IPS-15b (cell line): ENCODE results near the gene NINL.

Experiments
- H3K27me3 ChIP-seq: one replicate; pipeline ENCODE4 v1.6.1; 2013; ENCODE audit warnings: low read length; ENCODE audit not compliant: control insufficient read depth, insufficient read depth
- H3K36me3 ChIP-seq: one replicate; pipeline ENCODE4 v1.6.1; 2013; ENCODE audit warnings: low read length; ENCODE audit not compliant: control insufficient read depth, insufficient read depth
- H3K4me1 ChIP-seq: one replicate; pipeline ENCODE4 v1.6.1; 2013; ENCODE audit warnings: mild to moderate bottlenecking, low read length; ENCODE audit not compliant: control insufficient read depth, insufficient read depth
- H3K4me3 ChIP-seq: one replicate; pipeline ENCODE4 v1.5.1; 2013; ENCODE audit warnings: low read depth, low read length
- H3K9ac ChIP-seq: one replicate; pipeline ENCODE4 v1.6.1; 2013; ENCODE audit warnings: low read depth, mild to moderate bottlenecking, low read length
- H3K9me3 ChIP-seq: one replicate; pipeline ENCODE4 v1.6.1; 2013; ENCODE audit warnings: mild to moderate bottlenecking, low read length; ENCODE audit not compliant: control insufficient read depth, insufficient read depth

Gene NINL

GRCh38 chr20:25437153-25437581 lies 148.2 kb downstream of the NINL start:
- peaks cover 9% of the 10 kb centered on the region for H3K4me1 ChIP-seq
- no peak overlapping the region for H3K4me3 ChIP-seq
- H3K36me3 ChIP-seq: peaks cover 17% of the 10 kb centered on the region
- H3K27me3 ChIP-seq: no peaks in the 10 kb centered on the region
- H3K9ac ChIP-seq: no peak overlapping the region
- no peaks in the 10 kb centered on the region for H3K9me3 ChIP-seq

GRCh38 chr20:25424536-25424935 lies 160.8 kb downstream of the NINL start:
- Histone ChIP-seq H3K36me3 (peaks cover 19% of the 10 kb centered on the region), H3K4me3 (no peak overlapping the region), H3K9me3 (no peaks in the 10 kb centered on the region), H3K9ac (no peak overlapping the region), H3K4me1 (no peaks in the 10 kb centered on the region), H3K27me3 (no peaks in the 10 kb centered on the region)

DNA sequence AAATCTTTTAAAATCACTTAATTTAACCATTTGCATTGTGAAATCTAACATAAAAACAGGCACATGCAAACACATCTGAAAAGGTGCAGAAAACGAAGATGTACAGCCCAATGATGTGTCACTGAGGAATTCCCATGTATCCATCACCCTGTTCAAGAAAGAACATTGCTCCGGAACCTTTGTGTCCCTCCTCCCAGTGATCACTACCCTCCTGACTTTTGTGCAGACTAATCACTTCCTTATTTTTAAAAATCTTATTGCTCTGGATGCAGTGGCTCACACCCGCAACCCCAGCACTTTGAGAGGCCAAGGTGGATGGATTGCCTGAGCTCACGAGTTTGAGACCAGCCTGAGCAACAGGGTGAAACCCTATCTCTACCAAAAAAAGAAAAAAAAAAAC lies 163.3 kb downstream of the NINL start:
- no peak overlapping the region for H3K4me3 ChIP-seq
- H3K9me3 ChIP-seq: no peaks in the 10 kb centered on the region
- no peaks in the 10 kb centered on the region for H3K27me3 ChIP-seq
- peaks cover 19% of the 10 kb centered on the region for H3K36me3 ChIP-seq
- no peak overlapping the region for H3K9ac ChIP-seq
- no peaks in the 10 kb centered on the region for H3K4me1 ChIP-seq

- Histone ChIP-seq H3K9me3 (no peaks in the 10 kb centered on the region), H3K27me3 (no peaks in the 10 kb centered on the region), H3K36me3 (peaks cover 10% of the 10 kb centered on the region), H3K4me1 (no peaks in the 10 kb centered on the region), H3K9ac (no peak overlapping the region), H3K4me3 (no peak overlapping the region)
These were observed 164.2 kb downstream of the NINL start for GRCh38 chr20:25421102-25421501.

DNA sequence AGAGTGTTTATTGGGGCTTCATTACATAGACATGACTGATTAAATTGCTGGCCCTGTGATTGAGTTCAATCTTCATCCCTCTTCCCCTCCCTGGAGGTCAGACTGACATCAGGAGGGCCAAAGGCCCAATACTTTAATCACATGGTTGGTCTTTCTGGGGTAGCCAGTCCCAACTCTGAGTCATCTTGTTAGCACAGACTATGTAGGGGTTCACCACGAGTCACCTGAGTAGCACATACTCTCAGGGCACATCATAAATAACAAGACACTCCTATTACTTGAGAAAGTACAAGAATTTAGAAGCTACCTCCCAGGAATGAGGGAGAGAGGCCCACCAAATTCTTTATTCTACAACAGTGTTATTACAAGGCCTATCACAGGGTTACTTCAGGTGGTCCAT lies 166.6 kb downstream of the NINL start:
- no peaks in the 10 kb centered on the region for H3K9me3 ChIP-seq
- H3K4me1 ChIP-seq: no peaks in the 10 kb centered on the region
- no peak overlapping the region for H3K9ac ChIP-seq
- peaks cover 7% of the 10 kb centered on the region for H3K36me3 ChIP-seq
- H3K4me3 ChIP-seq: no peak overlapping the region
- H3K27me3 ChIP-seq: no peaks in the 10 kb centered on the region

DNA sequence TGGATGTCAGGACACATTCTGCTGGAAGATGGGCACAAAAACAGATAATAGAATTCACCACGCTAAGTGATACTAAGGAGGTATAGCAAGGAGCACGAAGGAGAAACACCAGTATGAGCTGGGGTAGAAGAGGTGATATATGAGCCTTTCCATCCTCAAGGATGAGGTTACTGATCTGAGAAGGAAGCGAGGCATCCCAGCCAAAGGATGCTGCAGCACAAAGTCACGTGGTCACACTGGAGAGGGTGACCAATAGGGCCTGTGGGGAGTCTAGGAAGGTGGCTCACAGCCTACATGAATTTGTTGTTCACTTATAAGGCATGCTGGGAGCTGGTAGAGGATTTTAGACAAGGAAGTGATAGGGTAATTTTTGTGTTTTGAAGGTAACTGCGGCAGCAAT lies 176.4 kb downstream of the NINL start:
- peaks cover 3% of the 10 kb centered on the region for H3K36me3 ChIP-seq
- H3K9ac ChIP-seq: no peak overlapping the region
- peak overlapping the region; percentile 96 for H3K4me3 ChIP-seq
- no peaks in the 10 kb centered on the region for H3K27me3 ChIP-seq
- H3K9me3 ChIP-seq: no peaks in the 10 kb centered on the region
- peaks cover 6% of the 10 kb centered on the region for H3K4me1 ChIP-seq

GRCh38 chr20:25408170-25408547 lies 177.2 kb downstream of the NINL start:
- Histone ChIP-seq H3K27me3 (no peaks in the 10 kb centered on the region), H3K4me1 (peaks cover 6% of the 10 kb centered on the region), H3K4me3 (peak overlapping the region; percentile 96), H3K36me3 (peaks cover 3% of the 10 kb centered on the region), H3K9me3 (no peaks in the 10 kb centered on the region), H3K9ac (peak overlapping the region; percentile 97)

DNA sequence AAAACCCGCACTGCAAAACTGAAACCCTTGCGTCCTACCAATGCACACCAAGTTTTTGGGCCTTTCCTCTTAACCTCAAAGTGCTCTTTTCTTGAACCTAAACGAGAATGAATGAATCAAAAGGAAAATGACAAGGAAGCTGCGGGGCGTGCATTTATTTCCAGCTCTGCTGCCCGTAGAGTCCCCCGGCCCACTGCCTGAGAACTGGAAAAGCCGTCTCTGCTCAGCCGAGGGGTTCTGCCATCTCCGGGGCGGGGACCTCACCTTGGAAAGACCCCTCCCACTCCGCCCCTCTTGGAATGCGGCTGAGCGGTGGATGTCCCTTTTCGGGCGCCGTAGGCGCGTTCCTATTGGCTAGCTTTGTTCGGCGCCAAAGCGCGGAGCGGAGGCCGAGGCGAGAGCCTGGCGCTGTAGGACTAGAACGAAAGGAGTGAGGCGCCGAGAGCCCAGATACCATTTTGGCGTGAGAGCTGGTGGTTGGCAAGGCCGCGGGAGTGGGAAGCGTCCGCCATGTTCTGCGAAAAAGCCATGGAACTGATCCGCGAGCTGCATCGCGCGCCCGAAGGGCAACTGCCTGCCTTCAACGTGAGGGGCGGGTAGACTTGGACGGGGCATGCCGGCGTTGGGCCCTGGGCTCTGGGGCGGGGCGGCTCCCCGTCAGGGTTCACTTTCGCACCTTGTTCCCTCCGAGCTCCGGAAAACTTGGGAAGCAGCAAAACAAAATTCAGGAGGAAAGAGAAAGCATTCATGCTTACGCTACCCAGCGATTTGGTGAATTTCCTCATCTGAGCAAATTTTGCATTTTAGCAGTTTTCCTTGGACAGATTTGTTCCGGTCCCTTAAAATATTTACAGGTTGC lies 177.8 kb downstream of the NINL start, which contains the start of gene GINS1:
GINS1 (plus strand) TSS at position 363 of the 859 bp plus-strand sequence; CDS start at position 511, 148 bp downstream.
- Histone ChIP-seq H3K4me1 (peaks cover 6% of the 10 kb centered on the region), H3K4me3 (peak within 1 kb of the TSS; percentile 96), H3K9ac (peak within 1 kb of the TSS; percentile 97), H3K27me3 (no peaks in the 10 kb centered on the region), H3K36me3 (peaks cover 3% of the 10 kb centered on the region), H3K9me3 (no peaks in the 10 kb centered on the region)
